ENCODE results near the gene GSTO2. TPM values are rescaled to one million over a fixed set of nuclear protein-coding genes. Genes with fewer than 3 reads are reported as not detected.
"Not testable (repeated sequence)": the region's sequence is repeated elsewhere in the genome, so short reads cannot be mapped to it uniquely, and the experiment has no call there.

Gene GSTO2
- total RNA-seq, 4 donors from 2014 or later = 0.12 to 1.4 (median 0.54) TPM

DNA sequence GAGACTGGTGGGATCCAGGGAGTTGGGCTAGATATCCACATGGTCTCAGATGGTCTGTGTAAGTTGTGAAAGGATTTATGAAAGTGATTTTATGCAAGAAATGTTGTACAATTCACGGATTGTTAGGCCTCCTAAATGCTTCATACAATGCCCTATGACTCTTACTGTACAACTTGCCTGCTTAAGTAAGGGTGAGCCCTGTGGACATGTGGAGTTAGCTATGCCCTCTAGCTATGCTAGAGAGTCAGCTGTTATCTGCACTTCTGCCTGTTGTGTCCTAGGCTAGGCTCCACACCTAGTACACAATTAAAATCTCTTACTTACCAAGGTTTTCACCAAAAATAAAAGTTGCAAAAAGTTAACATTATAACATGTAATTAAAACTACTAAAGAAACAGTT, 35.2 kb upstream of the GSTO2 start:
- no peak for ATAC-seq (ENCODE audit: low FRiP score)
- TF ChIP-seq, protein P1, sequence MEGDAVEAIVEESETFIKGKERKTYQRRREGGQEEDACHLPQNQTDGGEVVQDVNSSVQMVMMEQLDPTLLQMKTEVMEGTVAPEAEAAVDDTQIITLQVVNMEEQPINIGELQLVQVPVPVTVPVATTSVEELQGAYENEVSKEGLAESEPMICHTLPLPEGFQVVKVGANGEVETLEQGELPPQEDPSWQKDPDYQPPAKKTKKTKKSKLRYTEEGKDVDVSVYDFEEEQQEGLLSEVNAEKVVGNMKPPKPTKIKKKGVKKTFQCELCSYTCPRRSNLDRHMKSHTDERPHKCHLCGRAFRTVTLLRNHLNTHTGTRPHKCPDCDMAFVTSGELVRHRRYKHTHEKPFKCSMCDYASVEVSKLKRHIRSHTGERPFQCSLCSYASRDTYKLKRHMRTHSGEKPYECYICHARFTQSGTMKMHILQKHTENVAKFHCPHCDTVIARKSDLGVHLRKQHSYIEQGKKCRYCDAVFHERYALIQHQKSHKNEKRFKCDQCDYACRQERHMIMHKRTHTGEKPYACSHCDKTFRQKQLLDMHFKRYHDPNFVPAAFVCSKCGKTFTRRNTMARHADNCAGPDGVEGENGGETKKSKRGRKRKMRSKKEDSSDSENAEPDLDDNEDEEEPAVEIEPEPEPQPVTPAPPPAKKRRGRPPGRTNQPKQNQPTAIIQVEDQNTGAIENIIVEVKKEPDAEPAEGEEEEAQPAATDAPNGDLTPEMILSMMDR (IDR thresholded peaks at IDR 0.05) = no peak
- DNase-seq (ENCODE audit: low spot score) = no peak

DNA sequence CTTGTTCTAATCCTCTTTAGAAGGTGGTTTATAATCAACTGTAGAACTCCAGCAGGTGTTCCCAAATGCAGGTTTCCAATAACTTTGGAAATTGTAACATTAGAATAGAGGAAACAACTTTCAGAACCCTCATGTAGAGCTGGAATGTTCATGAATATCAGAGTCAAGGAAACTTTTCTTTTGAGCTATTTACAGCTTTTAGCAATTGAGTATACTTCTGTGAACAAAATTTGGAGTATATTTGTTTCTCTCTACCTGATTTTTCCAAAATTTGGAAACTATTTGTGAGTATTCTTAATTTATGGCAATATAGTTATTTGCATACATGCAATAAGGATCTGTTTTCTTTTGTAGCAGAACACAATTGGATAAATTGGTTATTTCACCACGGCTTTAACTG, 34.0 kb upstream of the GSTO2 start:
- TF ChIP-seq, protein P1 (IDR thresholded peaks at IDR 0.05) = no peak
- no peak for ATAC-seq (ENCODE audit: low FRiP score)
- DNase-seq (ENCODE audit: low spot score) = no peak

DNA sequence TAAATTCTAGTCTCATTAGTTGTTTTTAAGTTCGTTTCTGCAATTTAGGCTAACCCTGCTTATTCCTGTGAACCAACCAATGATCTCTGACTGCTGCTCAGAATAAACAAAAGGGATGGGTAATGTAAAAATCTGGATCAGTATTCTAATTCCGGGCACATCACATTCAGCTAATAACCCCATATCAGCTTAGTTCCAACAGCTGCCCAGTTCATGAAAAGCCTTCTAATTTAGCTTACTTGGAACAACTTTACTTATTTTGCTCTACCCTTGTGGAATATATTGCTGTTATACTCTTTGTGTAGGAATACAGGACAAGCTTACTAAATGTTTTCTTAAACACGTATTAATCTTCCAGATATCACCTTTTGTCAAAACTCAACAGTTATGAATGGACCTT, 33.2 kb upstream of the GSTO2 start:
- ATAC-seq (ENCODE audit: low FRiP score) = no peak
- TF ChIP-seq, protein P1 (IDR thresholded peaks at IDR 0.05) = no peak

GRCh38 chr10:104240078-104240477, 28.9 kb upstream of the GSTO2 start:
- TF ChIP-seq, protein P1 (IDR thresholded peaks at IDR 0.05) = no peak
- no peak for ATAC-seq (ENCODE audit: low FRiP score)
- no peak for DNase-seq (ENCODE audit: low spot score)

More for the DNA sequence above, 33.2 kb upstream of the GSTO2 start:
- DNase-seq (ENCODE audit: low spot score) = no peak

DNA sequence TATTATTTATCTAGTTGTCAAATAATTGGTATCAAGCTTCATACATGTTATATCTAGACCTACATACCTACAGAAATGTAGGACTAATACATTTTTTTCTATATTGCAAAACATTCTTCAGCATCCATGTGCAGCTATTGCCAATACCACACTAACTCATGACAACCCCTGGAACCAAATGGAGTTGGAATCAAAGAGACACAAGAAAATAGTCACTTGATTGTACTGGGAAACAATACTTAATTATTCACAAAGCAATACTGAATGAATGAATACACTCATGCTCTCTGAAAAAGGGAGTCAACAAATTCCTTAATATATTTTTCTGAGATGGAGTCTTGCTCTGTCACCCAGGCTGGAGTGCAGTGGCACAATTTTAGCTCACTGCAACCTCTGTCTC, 26.4 kb upstream of the GSTO2 start:
- TF ChIP-seq, protein P1 (IDR thresholded peaks at IDR 0.05) = no peak
- ATAC-seq (ENCODE audit: low FRiP score) (no peak), DNase-seq (ENCODE audit: low spot score) (no peak)

GRCh38 chr10:104243009-104243408, 26.0 kb upstream of the GSTO2 start:
- DNase-seq (ENCODE audit: low spot score); ATAC-seq (ENCODE audit: low FRiP score): not testable (repeated sequence)

- no peak for ATAC-seq (ENCODE audit: low FRiP score)
- TF ChIP-seq, protein P1 (IDR thresholded peaks at IDR 0.05) = no peak
- no peak for DNase-seq (ENCODE audit: low spot score)
Observed at GRCh38 chr10:104243512-104243911, 25.5 kb upstream of the GSTO2 start.

All from omental fat pad (tissue), 4 donors.